A549 (cell line): ENCODE measurements around the gene CENPX.

Experiments
- MAZ ChIP-seq: fragments of 150-350 bp; IDR thresholded peaks from 2 replicates; pipeline ENCODE4 v1.6.1; 2014; ENCODE audit warnings: antibody characterized with exemption, low read depth, low read length, borderline replicate concordance
- POLR2A ChIP-seq: IDR thresholded peaks from 2 replicates; pipeline ENCODE4 v1.6.1; 2012; ENCODE audit warnings: mild to moderate bottlenecking, low read length
- TF ChIP-seq, protein P1 (sequence below): fragments of >200 bp; sonication (Bioruptor Twin); formaldehyde crosslinking; IDR thresholded peaks from 3 replicates; pipeline ENCODE4 v1.6.1; 2016

DNA sequence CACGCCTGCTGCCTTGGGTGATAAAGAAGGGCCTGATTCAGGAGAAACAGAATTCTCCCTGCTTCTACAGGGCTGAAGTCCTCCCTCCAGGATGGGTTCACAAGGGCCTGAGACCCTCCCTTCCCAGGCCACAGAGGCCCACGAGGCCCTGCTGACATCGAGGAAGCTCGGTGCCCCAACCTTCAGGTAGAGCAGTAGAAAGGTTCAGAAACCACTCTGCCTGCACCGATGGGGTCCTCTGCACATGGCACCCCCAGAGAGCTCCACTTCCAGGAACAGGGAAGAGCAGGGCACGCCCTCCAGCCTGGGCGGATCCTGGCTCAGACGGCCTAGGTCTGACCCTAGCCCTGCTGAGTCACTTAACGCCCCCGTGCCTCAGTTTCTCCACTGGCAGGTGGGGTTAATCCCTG lies 773 bp downstream of the CENPX start:
- TF ChIP-seq, protein P1, sequence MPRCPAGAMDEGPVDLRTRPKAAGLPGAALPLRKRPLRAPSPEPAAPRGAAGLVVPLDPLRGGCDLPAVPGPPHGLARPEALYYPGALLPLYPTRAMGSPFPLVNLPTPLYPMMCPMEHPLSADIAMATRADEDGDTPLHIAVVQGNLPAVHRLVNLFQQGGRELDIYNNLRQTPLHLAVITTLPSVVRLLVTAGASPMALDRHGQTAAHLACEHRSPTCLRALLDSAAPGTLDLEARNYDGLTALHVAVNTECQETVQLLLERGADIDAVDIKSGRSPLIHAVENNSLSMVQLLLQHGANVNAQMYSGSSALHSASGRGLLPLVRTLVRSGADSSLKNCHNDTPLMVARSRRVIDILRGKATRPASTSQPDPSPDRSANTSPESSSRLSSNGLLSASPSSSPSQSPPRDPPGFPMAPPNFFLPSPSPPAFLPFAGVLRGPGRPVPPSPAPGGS = no peak
- no peak for TF ChIP-seq MAZ
- no peak for TF ChIP-seq POLR2A
